Karpas-422 (cell line): ENCODE results near the gene PITPNC1. TPM values are rescaled to one million over a fixed set of nuclear protein-coding genes. Genes with fewer than 3 reads are reported as not detected.
"Not testable (repeated sequence)": the region's sequence is repeated elsewhere in the genome, so short reads cannot be mapped to it uniquely, and the experiment has no call there.

Experiments used
- DNase-seq: peaks from one replicate; pipeline ENCODE4 v3.0.0-alpha.2; 2015
- H2AFZ ChIP-seq: fragments of 200-600 bp; sonication (generic); 2 replicates; pipeline ENCODE4 v1.6.1; 2014; ENCODE audit warnings: antibody characterized with exemption, low read length, mixed read lengths
- H3K27ac ChIP-seq: fragments of 200-600 bp; sonication (generic); 2 replicates; pipeline ENCODE4 v1.5.1; 2014; ENCODE audit warnings: mild to moderate bottlenecking, low read length, moderate library complexity
- H3K27me3 ChIP-seq: fragments of 200-600 bp; sonication (generic); 2 replicates; pipeline ENCODE4 v1.6.1; 2014; ENCODE audit warnings: low read length, mixed read lengths
- H3K36me3 ChIP-seq: fragments of 200-600 bp; sonication (generic); 2 replicates; pipeline ENCODE4 v1.6.1; 2014; ENCODE audit warnings: low read length, mixed read lengths; ENCODE audit not compliant: insufficient read depth
- H3K4me1 ChIP-seq: fragments of 200-600 bp; sonication (generic); 2 replicates; pipeline ENCODE4 v1.6.1; 2014; ENCODE audit warnings: mild to moderate bottlenecking, low read length, mixed read lengths
- H3K4me2 ChIP-seq: fragments of 200-600 bp; sonication (generic); 2 replicates; pipeline ENCODE4 v1.6.1; 2014; ENCODE audit warnings: low read length, low read depth, mild to moderate bottlenecking; ENCODE audit not compliant: poor library complexity, severe bottlenecking
- H3K4me3 ChIP-seq: fragments of 200-600 bp; sonication (generic); 2 replicates; pipeline ENCODE4 v1.5.1; 2014; ENCODE audit warnings: mild to moderate bottlenecking, antibody characterized with exemption, low read length, mixed read lengths
- H3K79me2 ChIP-seq: fragments of 200-600 bp; sonication (generic); 2 replicates; pipeline ENCODE4 v1.6.1; 2014; ENCODE audit warnings: mild to moderate bottlenecking, low read length, mixed read lengths
- H3K9ac ChIP-seq: fragments of 200-600 bp; sonication (generic); 2 replicates; pipeline ENCODE4 v1.6.0; 2014; ENCODE audit warnings: low read length
- H3K9me2 ChIP-seq: fragments of 200-600 bp; sonication (generic), shearing (Covaris generic); replicated peaks from 2 replicates; pipeline ENCODE4 v1.6.0; 2014; ENCODE audit warnings: mild to moderate bottlenecking, low read length, moderate library complexity; ENCODE audit not compliant: insufficient read depth
- H3K9me3 ChIP-seq: fragments of 300-700, 200-600 bp; sonication (generic); 2 replicates; pipeline ENCODE4 v1.6.1; 2014; ENCODE audit warnings: low read length, mixed read lengths
- H4K20me1 ChIP-seq: fragments of 200-600 bp; sonication (generic); 2 replicates; pipeline ENCODE4 v1.6.1; 2014; ENCODE audit warnings: mild to moderate bottlenecking, antibody characterized with exemption, low read length, low read depth; ENCODE audit not compliant: insufficient read depth
- total RNA-seq: library from RNA; depleted of rRNA; stranded (reverse); fragments of >200 nt; shearing (Covaris generic); gene quantifications from 2 replicates; pipeline ENCODE4 v1.2.3, GENCODE V29; 2014; ENCODE audit warnings: low replicate concordance

The PITPNC1 gene
- total RNA-seq, 1 experiment from 2014 or later, result 3.8 TPM

DNA sequence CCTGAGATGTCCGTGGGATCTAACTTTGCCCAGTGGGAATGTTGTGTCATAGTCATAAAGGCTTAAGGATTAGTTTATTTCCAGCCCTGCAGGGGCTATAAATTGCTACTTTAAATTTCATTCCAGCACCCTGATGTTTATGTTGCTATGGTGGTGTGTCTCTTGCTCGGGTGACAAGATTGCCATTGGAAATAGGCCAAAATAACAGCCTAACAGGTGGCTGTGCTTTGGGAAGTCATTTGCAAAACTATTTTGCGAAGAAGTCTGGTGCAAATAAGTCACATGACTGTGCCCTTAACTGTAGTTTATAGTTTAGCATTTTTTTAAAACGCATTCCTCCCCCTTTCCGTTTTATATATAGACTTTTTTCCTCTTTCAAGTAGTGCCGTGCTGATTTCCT lies 23.1 kb downstream of the PITPNC1 start:
- DNase-seq, result no peak
- no peaks in the 10 kb centered on the region for H3K79me2 ChIP-seq
- H3K27me3 ChIP-seq, result no peaks in the 10 kb centered on the region
- H3K36me3 ChIP-seq, result no peaks in the 10 kb centered on the region
- no peaks in the 10 kb centered on the region for H3K9me2 ChIP-seq
- H3K9ac ChIP-seq, result no peak overlapping the region
- H3K9me3 ChIP-seq, result no peaks in the 10 kb centered on the region
- no peak overlapping the region for H3K4me2 ChIP-seq
- no peak overlapping the region for H3K4me3 ChIP-seq
- 0 out of 2 replicates have a peak, but pooled peaks cover 4% of the 10 kb centered on the region for H4K20me1 ChIP-seq
- H3K27ac ChIP-seq, result no peak overlapping the region
- no peak overlapping the region for H2AFZ ChIP-seq
- peaks cover 17% of the 10 kb centered on the region for H3K4me1 ChIP-seq

DNA sequence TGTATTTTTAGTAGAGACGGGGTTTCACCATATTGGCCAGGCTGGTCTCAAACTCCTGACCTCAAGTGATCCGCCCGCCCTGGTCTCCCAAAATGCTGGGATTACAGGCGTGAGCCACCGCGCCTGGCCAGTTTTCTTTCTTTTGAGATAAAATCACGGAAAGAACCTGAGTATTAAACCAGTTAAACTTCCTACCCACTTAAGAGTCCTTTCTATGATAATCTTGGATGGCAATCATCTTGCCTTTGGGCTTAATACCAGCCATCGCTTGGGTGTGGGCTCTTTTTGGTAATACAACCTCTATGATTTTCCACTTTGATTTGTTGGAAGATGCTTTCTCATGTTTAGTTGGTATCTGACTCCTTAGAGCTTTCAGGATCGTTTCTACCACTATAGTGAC lies 24.0 kb downstream of the PITPNC1 start:
- Histone ChIP-seq H3K9ac (no peak overlapping the region), H3K9me2 (no peaks in the 10 kb centered on the region), H2AFZ (no peak overlapping the region), H3K4me1 (peaks cover 17% of the 10 kb centered on the region), H3K9me3 (no peaks in the 10 kb centered on the region), H3K79me2 (no peaks in the 10 kb centered on the region), H3K4me2 (no peak overlapping the region), H3K36me3 (no peaks in the 10 kb centered on the region), H3K4me3 (no peak overlapping the region), H3K27ac (no peak overlapping the region), H4K20me1 (0 out of 2 replicates have a peak, but pooled peaks cover 4% of the 10 kb centered on the region), H3K27me3 (no peaks in the 10 kb centered on the region)
- DNase-seq, result no peak

DNA sequence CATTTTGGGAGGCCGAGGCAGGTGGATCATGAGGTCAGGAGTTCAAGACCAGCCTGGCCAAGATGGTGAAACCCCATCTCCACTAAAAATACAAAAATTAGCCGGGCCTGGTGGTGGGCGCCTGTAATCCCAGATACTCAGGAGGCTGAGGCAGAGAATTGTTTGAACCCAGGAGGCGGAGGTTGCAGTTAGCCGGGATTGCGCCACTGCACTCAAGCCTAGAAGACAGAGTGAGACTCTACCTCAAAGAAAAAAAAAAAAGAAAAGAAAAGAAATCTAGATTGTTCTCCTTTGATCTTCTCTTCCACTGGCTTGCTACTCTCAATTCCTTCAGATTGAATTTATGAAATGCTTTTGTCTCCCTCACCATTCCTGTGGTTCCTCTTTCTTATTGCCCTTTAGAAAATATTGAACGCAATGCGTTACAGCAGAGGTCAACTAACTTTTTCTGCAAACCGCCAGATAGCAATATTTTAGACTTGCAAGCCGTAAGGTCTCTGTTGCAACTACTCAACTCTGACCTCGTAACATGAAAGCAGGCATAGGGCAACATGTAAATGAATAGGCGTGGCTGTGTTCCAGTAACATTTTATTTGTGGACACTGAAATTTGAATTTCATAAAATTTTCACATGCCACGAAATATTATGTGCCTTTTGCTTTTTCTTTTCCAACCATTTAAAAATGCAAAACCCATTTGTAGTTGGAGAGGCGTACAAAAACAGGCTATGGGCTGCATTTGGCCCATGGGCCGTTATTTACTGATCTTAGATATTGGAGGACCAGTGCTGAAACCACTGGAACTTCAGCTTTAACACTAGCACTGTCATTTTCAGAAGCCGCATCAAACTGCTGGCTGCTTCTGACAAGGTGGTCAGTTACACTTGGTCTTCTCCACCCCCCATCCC lies 24.8 kb downstream of the PITPNC1 start:
- H3K4me2 ChIP-seq, result no peak overlapping the region
- no peaks in the 10 kb centered on the region for H3K36me3 ChIP-seq
- no peaks in the 10 kb centered on the region for H3K9me3 ChIP-seq
- no peak overlapping the region for H3K27ac ChIP-seq
- peaks cover 17% of the 10 kb centered on the region for H3K4me1 ChIP-seq
- H4K20me1 ChIP-seq, result 0 out of 2 replicates have a peak, but pooled peaks cover 4% of the 10 kb centered on the region
- H3K9ac ChIP-seq, result no peak overlapping the region
- H3K9me2 ChIP-seq, result no peaks in the 10 kb centered on the region
- H2AFZ ChIP-seq, result no peak overlapping the region
- no peaks in the 10 kb centered on the region for H3K27me3 ChIP-seq
- H3K79me2 ChIP-seq, result no peaks in the 10 kb centered on the region
- DNase-seq, result no peak
- H3K4me3 ChIP-seq, result no peak overlapping the region

DNA sequence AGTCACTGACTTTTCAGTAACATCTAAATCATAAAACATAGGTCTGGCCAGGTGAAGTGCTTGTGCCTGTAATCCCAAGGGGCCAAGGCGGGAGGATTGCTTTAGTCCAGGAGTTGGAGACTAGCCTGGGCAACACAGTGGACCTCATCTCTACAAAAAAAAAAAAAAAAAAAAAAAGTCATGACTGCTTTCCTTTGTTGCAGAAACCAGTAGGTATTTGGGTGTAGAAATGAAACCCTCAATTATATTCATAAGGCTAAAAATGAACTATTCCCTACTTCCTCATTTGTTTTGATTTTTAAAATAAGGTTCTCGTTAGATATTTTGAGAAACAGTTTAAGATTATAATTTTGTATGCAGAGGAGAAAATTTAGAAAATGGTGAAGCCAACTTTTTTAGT lies 26.0 kb downstream of the PITPNC1 start:
- H2AFZ ChIP-seq, result no peak overlapping the region
- no peaks in the 10 kb centered on the region for H3K27me3 ChIP-seq
- H3K36me3 ChIP-seq, result no peaks in the 10 kb centered on the region
- no peaks in the 10 kb centered on the region for H3K9me3 ChIP-seq
- H3K27ac ChIP-seq, result no peak overlapping the region
- no peak overlapping the region for H3K9ac ChIP-seq
- 0 out of 2 replicates have a peak, but pooled peaks cover 4% of the 10 kb centered on the region for H4K20me1 ChIP-seq
- DNase-seq, result no peak
- H3K4me2 ChIP-seq, result no peak overlapping the region
- H3K79me2 ChIP-seq, result no peaks in the 10 kb centered on the region
- H3K4me1 ChIP-seq, result peaks cover 21% of the 10 kb centered on the region
- H3K4me3 ChIP-seq, result no peak overlapping the region
- no peaks in the 10 kb centered on the region for H3K9me2 ChIP-seq

DNA sequence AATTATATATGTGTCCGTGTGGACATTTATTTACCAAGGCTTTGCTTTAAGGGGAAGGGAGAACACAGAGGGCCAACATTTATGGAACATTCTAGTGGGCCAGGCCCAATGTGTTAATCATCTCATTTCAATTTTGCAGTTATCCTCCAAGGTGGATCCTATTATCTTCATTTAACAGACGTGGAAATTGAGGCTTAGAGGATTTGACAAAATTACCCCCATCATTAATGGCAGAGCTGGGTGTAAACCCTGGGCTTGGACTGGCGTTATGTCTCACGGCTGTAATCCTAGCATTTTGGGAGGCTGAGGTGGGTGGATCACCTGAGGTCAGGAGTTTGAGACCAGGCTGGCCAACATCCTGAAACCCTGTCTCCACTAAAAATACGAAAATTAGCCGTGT lies 26.4 kb downstream of the PITPNC1 start:
- Histone ChIP-seq H3K36me3 (no peaks in the 10 kb centered on the region), H3K9me2 (no peaks in the 10 kb centered on the region), H3K9ac (no peak overlapping the region), H3K27ac (no peak overlapping the region), H2AFZ (no peak overlapping the region), H3K4me1 (peaks cover 21% of the 10 kb centered on the region), H4K20me1 (0 out of 2 replicates have a peak, but pooled peaks cover 4% of the 10 kb centered on the region), H3K79me2 (no peaks in the 10 kb centered on the region), H3K4me2 (no peak overlapping the region), H3K4me3 (no peak overlapping the region), H3K9me3 (no peaks in the 10 kb centered on the region), H3K27me3 (no peaks in the 10 kb centered on the region)
- no peak for DNase-seq

DNA sequence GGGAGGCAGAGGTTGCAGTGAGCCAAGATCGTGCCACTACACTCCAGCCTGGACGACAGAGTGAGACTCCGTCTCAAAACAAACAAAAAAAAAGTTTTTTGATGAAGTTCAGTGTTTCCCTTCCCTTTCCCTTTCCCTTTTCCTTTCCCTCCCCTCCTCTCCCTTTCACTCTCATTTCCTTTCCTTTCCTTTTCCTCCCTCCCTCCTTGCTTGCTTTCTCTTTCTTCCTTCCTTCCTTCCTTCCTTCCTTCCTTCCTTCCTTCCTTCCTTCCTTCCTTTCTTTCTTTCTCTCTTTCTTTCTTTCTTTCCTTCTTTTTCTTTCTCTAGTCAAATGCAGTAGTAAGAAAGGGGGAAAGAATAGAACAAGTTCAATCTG lies 31.4 kb downstream of the PITPNC1 start:
- not testable (repeated sequence) for H3K9ac ChIP-seq, H3K27ac ChIP-seq, H3K4me1 ChIP-seq, H3K4me2 ChIP-seq, H3K4me3 ChIP-seq, H3K36me3 ChIP-seq, H3K27me3 ChIP-seq, H3K79me2 ChIP-seq, H2AFZ ChIP-seq, DNase-seq, H3K9me3 ChIP-seq, H4K20me1 ChIP-seq, H3K9me2 ChIP-seq

DNA sequence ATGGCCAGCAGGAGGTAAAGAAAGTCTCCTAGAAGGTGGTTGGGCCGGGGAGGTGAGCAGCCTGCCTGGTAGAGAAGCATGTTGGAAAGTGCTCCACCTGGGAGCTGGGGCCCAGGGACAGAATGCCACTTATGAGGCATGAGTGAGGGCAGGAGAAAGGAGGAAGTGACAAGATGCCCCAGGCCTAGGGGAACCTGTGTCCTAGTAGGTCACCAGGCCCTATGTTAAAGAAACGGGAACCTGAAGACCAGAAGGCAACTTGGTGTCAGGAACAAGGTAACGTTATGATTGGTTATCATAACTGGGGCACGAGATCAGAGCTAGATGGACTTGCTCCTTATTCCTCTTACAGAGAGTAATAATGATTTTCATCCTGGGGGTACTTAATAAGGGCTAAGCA lies 34.3 kb downstream of the PITPNC1 start:
- H3K9me3 ChIP-seq, result peaks cover 6% of the 10 kb centered on the region; the same call in 1 of the 2 replicates
- H3K36me3 ChIP-seq, result no peaks in the 10 kb centered on the region
- no peaks in the 10 kb centered on the region for H4K20me1 ChIP-seq
- H3K9ac ChIP-seq, result no peak overlapping the region
- H3K9me2 ChIP-seq, result no peaks in the 10 kb centered on the region
- H3K4me3 ChIP-seq, result no peak overlapping the region
- no peak for DNase-seq
- H3K79me2 ChIP-seq, result no peaks in the 10 kb centered on the region
- no peak overlapping the region for H3K27ac ChIP-seq
- H3K4me1 ChIP-seq, result peaks cover 4% of the 10 kb centered on the region; the same call in 1 of the 2 replicates
- no peak overlapping the region for H2AFZ ChIP-seq
- no peak overlapping the region for H3K4me2 ChIP-seq
- no peaks in the 10 kb centered on the region for H3K27me3 ChIP-seq

DNA sequence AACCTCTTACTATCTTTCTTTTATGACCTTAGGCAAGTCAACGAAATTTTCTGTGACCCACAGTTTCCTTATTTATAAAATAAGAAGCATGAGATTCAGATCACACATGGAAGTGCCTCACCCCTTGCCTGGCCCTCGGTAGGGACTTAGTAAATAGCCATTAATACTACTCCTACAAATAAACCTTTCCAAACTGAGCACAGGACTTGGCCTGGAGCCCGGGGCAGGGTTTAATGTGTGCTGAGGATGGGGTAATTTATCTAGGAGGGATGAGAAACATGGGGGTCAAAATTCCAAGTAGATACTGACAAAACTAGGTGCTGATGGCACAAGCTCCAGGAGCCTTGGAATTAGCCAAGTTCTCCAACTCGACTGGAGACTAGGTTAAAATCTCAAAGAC lies 35.0 kb downstream of the PITPNC1 start:
- no peak for DNase-seq
- peaks cover 2% of the 10 kb centered on the region; the same call in 1 of the 2 replicates for H3K4me1 ChIP-seq
- no peak overlapping the region for H3K9ac ChIP-seq
- H3K79me2 ChIP-seq, result no peaks in the 10 kb centered on the region
- H3K27ac ChIP-seq, result no peak overlapping the region
- H4K20me1 ChIP-seq, result no peaks in the 10 kb centered on the region
- H3K27me3 ChIP-seq, result no peaks in the 10 kb centered on the region
- H3K9me2 ChIP-seq, result no peaks in the 10 kb centered on the region
- no peaks in the 10 kb centered on the region for H3K36me3 ChIP-seq
- no peak overlapping the region for H3K4me3 ChIP-seq
- H2AFZ ChIP-seq, result no peak overlapping the region
- H3K4me2 ChIP-seq, result no peak overlapping the region
- peaks cover 6% of the 10 kb centered on the region; the same call in 1 of the 2 replicates for H3K9me3 ChIP-seq
